Skeletal muscle tissue (tissue), 4 donors: Measurements from ENCODE around the gene TMEM14A. TPM values are rescaled to one million over a fixed set of nuclear protein-coding genes. Genes with fewer than 3 reads are reported as not detected.
"Not testable (repeated sequence)": the region's sequence is repeated elsewhere in the genome, so short reads cannot be mapped to it uniquely, and the experiment has no call there.

Experiments used
- H3K27ac ChIP-seq: one replicate; pipeline ENCODE4 v1.7.0; 2013; ENCODE audit warnings: mild to moderate bottlenecking, low read depth, low read length, inconsistent platforms
- H3K27me3 ChIP-seq, 3 donors: one replicate each; pipeline ENCODE4 v1.7.0; 2013; ENCODE audit warnings: low read length in 3 of 3; ENCODE audit not compliant: control insufficient read depth in 3 of 3, insufficient read depth in 3 of 3
- H3K36me3 ChIP-seq, 3 donors: one replicate each; pipeline ENCODE4 v1.7.0; 2013; ENCODE audit warnings: low read length in 3 of 3; ENCODE audit not compliant: control insufficient read depth in 3 of 3, insufficient read depth in 3 of 3
- H3K4me1 ChIP-seq, 3 donors: one replicate each; pipeline ENCODE4 v1.7.0; 2013; ENCODE audit warnings: low read length in 3 of 3, mild to moderate bottlenecking in 3 of 3; ENCODE audit not compliant: control insufficient read depth in 3 of 3, insufficient read depth in 3 of 3
- H3K4me3 ChIP-seq, 3 donors: one replicate each; pipeline ENCODE4 v1.7.0; 2013; ENCODE audit warnings: low read length in 3 of 3
- H3K9ac ChIP-seq, 3 donors: one replicate each; pipeline ENCODE4 v1.7.0; 2013; ENCODE audit warnings: low read length in 3 of 3, mild to moderate bottlenecking in 3 of 3, moderate library complexity in 2 of 3, low read depth in 1 of 3
- H3K9me3 ChIP-seq, 3 donors: one replicate each; pipeline ENCODE4 v1.7.0; 2013; ENCODE audit warnings: low read length in 3 of 3; ENCODE audit not compliant: control insufficient read depth in 3 of 3
- total RNA-seq: library from RNA; depleted of rRNA; stranded (reverse); fragments of >200 nt; gene quantifications from one replicate; pipeline ENCODE4 v1.2.3, GENCODE V29; 2014
- donor health status: Osteomylitis.

The TMEM14A gene
- total RNA-seq, 1 donor from 2014 or later, result 7.3 TPM

GRCh38 chr6:52686878-52687699 lies 16.2 kb downstream of the TMEM14A start:
- H3K4me1 ChIP-seq, result no peaks in the 10 kb centered on the region
- no peak overlapping the region for H3K9ac ChIP-seq
- peaks cover 0 to 1% (median 0%) of the 10 kb centered on the region in 3 donors for H3K36me3 ChIP-seq
- no peak overlapping the region for H3K4me3 ChIP-seq
- no peaks in the 10 kb centered on the region for H3K9me3 ChIP-seq
- no peak overlapping the region for H3K27ac ChIP-seq
- H3K27me3 ChIP-seq, result no peaks in the 10 kb centered on the region

- Histone ChIP-seq H3K27ac (no peak overlapping the region), H3K4me1 (no peaks in the 10 kb centered on the region), H3K9ac (no peak overlapping the region), H3K4me3 (no peak overlapping the region), H3K27me3 (peaks cover 0 to 2% (median 0%) of the 10 kb centered on the region in 3 donors), H3K36me3 (no peaks in the 10 kb centered on the region), H3K9me3 (no peaks in the 10 kb centered on the region)
Measured at GRCh38 chr6:52689857-52690256, 18.9 kb downstream of the TMEM14A start.

- peaks cover 0 to 2% (median 0%) of the 10 kb centered on the region in 3 donors for H3K27me3 ChIP-seq
Measured at GRCh38 chr6:52691718-52692117, 20.8 kb downstream of the TMEM14A start.

GRCh38 chr6:52693773-52694172 lies 22.9 kb downstream of the TMEM14A start:
- H3K27me3 ChIP-seq, result peaks cover 0 to 2% (median 0%) of the 10 kb centered on the region in 3 donors

More at GRCh38 chr6:52691718-52692117, 20.8 kb downstream of the TMEM14A start:
- H3K4me1 ChIP-seq, result no peaks in the 10 kb centered on the region
- H3K36me3 ChIP-seq, result no peaks in the 10 kb centered on the region
- no peak overlapping the region for H3K27ac ChIP-seq
- H3K4me3 ChIP-seq, result no peak overlapping the region
- H3K9me3 ChIP-seq, result no peaks in the 10 kb centered on the region
- H3K9ac ChIP-seq, result no peak overlapping the region

GRCh38 chr6:52694404-52694803 lies 23.5 kb downstream of the TMEM14A start:
- H3K27ac ChIP-seq, result no peak overlapping the region
- H3K9ac ChIP-seq, result no peak overlapping the region
- no peak overlapping the region for H3K4me3 ChIP-seq
- no peaks in the 10 kb centered on the region for H3K36me3 ChIP-seq
- H3K4me1 ChIP-seq, result no peaks in the 10 kb centered on the region
- H3K9me3 ChIP-seq, result no peaks in the 10 kb centered on the region
- H3K27me3 ChIP-seq, result peaks cover 0 to 2% (median 0%) of the 10 kb centered on the region in 3 donors

More at GRCh38 chr6:52693773-52694172, 22.9 kb downstream of the TMEM14A start:
- Histone ChIP-seq H3K36me3 (no peaks in the 10 kb centered on the region), H3K9me3 (no peaks in the 10 kb centered on the region), H3K27ac (no peak overlapping the region), H3K9ac (no peak overlapping the region), H3K4me3 (no peak overlapping the region), H3K4me1 (no peaks in the 10 kb centered on the region)

GRCh38 chr6:52696418-52696817 lies 25.5 kb downstream of the TMEM14A start:
- H3K9ac ChIP-seq, result no peak overlapping the region

GRCh38 chr6:52697903-52698302 lies 27.0 kb downstream of the TMEM14A start:
- H3K4me1 ChIP-seq, result no peaks in the 10 kb centered on the region
- H3K4me3 ChIP-seq, result no peak overlapping the region
- no peaks in the 10 kb centered on the region for H3K9me3 ChIP-seq
- peaks cover 0 to 2% (median 0%) of the 10 kb centered on the region in 3 donors for H3K27me3 ChIP-seq
- no peaks in the 10 kb centered on the region for H3K36me3 ChIP-seq
- H3K27ac ChIP-seq, result no peak overlapping the region
- no peak overlapping the region for H3K9ac ChIP-seq

More at GRCh38 chr6:52696418-52696817, 25.5 kb downstream of the TMEM14A start:
- Histone ChIP-seq H3K4me3 (no peak overlapping the region), H3K4me1 (no peaks in the 10 kb centered on the region), H3K27ac (no peak overlapping the region), H3K9me3 (no peaks in the 10 kb centered on the region), H3K27me3 (peaks cover 0 to 2% (median 0%) of the 10 kb centered on the region in 3 donors), H3K36me3 (no peaks in the 10 kb centered on the region)

- Histone ChIP-seq H3K36me3 (no peaks in the 10 kb centered on the region), H3K9me3 (no peaks in the 10 kb centered on the region), H3K4me3 (no peak overlapping the region), H3K27me3 (no peaks in the 10 kb centered on the region), H3K4me1 (no peaks in the 10 kb centered on the region), H3K27ac (no peak overlapping the region), H3K9ac (no peak overlapping the region)
Measured at GRCh38 chr6:52704060-52704459, 33.1 kb downstream of the TMEM14A start.

- not testable (repeated sequence) for H3K36me3 ChIP-seq, H3K27ac ChIP-seq, H3K4me3 ChIP-seq, H3K27me3 ChIP-seq, H3K4me1 ChIP-seq, H3K9ac ChIP-seq, H3K9me3 ChIP-seq
Measured at GRCh38 chr6:52704781-52705502, 34.0 kb downstream of the TMEM14A start.

GRCh38 chr6:52706001-52706400 lies 35.1 kb downstream of the TMEM14A start:
- Histone ChIP-seq H3K9me3 (no peaks in the 10 kb centered on the region), H3K27me3 (no peaks in the 10 kb centered on the region), H3K4me3 (no peak overlapping the region), H3K36me3 (no peaks in the 10 kb centered on the region), H3K9ac (no peak overlapping the region), H3K27ac (no peak overlapping the region), H3K4me1 (no peaks in the 10 kb centered on the region)
